GM23338 (cell line): ENCODE results near the gene NECTIN3. TPM values are rescaled to one million over a fixed set of nuclear protein-coding genes. Genes with fewer than 3 reads are reported as not detected.

Experiments
- ATAC-seq: fragments of 200-7000 bp; cut with Tn5 transposase; 3 replicates; pipeline ENCODE4 v1.9.1; 2020
- DNase-seq: peaks from one replicate; pipeline ENCODE4 v3.0.0-alpha.2; 2015; ENCODE audit warnings: low spot score
- H2AFZ ChIP-seq: fragments of 200-600 bp; sonication (generic); 2 replicates; pipeline ENCODE4 v1.8.0; 2016; ENCODE audit warnings: antibody characterized with exemption, mild to moderate bottlenecking, moderate library complexity
- H3F3A ChIP-seq: fragments of 200-600 bp; sonication (generic); replicated peaks from 2 replicates; pipeline ENCODE4 v1.8.0; 2017; ENCODE audit warnings: antibody characterized with exemption, mixed run types, low read depth
- H3K27ac ChIP-seq: fragments of 200-600 bp; sonication (generic); 2 replicates; pipeline ENCODE4 v1.6.1; 2016; ENCODE audit warnings: low read depth
- H3K27me3 ChIP-seq: fragments of 200-600 bp; sonication (generic); 2 replicates; pipeline ENCODE4 v1.8.0; 2016; ENCODE audit warnings: mild to moderate bottlenecking, mixed run types, moderate library complexity; ENCODE audit not compliant: insufficient read depth
- H3K36me3 ChIP-seq: fragments of 200-600 bp; sonication (generic); 2 replicates; pipeline ENCODE4 v1.8.0; 2016; ENCODE audit warnings: mild to moderate bottlenecking; ENCODE audit not compliant: insufficient read depth
- H3K4me1 ChIP-seq: fragments of 200-600 bp; sonication (generic); 2 replicates; pipeline ENCODE4 v1.8.0; 2016; ENCODE audit warnings: mild to moderate bottlenecking, moderate library complexity; ENCODE audit not compliant: insufficient read depth
- H3K4me2 ChIP-seq: fragments of 200-600 bp; sonication (generic); 2 replicates; pipeline ENCODE4 v1.7.1; 2017; ENCODE audit warnings: mixed run types
- H3K4me3 ChIP-seq: fragments of 200-600 bp; sonication (generic); 2 replicates; pipeline ENCODE4 v1.6.1; 2016; ENCODE audit warnings: mixed run types
- H3K79me2 ChIP-seq: fragments of 200-600 bp; sonication (generic); replicated peaks from 2 replicates; pipeline ENCODE4 v1.8.0; 2017; ENCODE audit warnings: mild to moderate bottlenecking; ENCODE audit not compliant: insufficient read depth
- H3K9me2 ChIP-seq: fragments of 200-600 bp; sonication (generic); 2 replicates; pipeline ENCODE4 v1.8.0; 2017; ENCODE audit not compliant: insufficient read depth
- H4K20me1 ChIP-seq: fragments of 200-600 bp; sonication (generic); replicated peaks from 2 replicates; pipeline ENCODE4 v1.8.0; 2017; ENCODE audit warnings: mild to moderate bottlenecking; ENCODE audit not compliant: insufficient read depth
- H3K27ac Mint-ChIP-seq: 2 replicates; pipeline ENCODE4 v1.8.0; 2020; ENCODE audit warnings: inconsistent platforms, mild to moderate bottlenecking, moderate library complexity, mixed read lengths
- H3K27me3 Mint-ChIP-seq: 3 replicates; pipeline ENCODE4 v1.8.0; 2022; ENCODE audit warnings: low read depth, mild to moderate bottlenecking, moderate library complexity, mixed read lengths, inconsistent platforms; ENCODE audit not compliant: insufficient read depth, poor library complexity
- H3K36me3 Mint-ChIP-seq: 3 replicates; pipeline ENCODE4 v1.8.0; 2021; ENCODE audit warnings: low read depth, mild to moderate bottlenecking, inconsistent platforms, moderate library complexity, mixed read lengths
- H3K4me1 Mint-ChIP-seq: 3 replicates; pipeline ENCODE4 v1.8.0; 2020; ENCODE audit warnings: mild to moderate bottlenecking, inconsistent platforms, mixed read lengths
- H3K4me3 Mint-ChIP-seq: 3 replicates; pipeline ENCODE4 v1.8.0; 2021; ENCODE audit warnings: moderate library complexity, mild to moderate bottlenecking, inconsistent platforms, mixed read lengths
- H3K9me3 Mint-ChIP-seq: 3 replicates; pipeline ENCODE4 v1.8.0; 2020; ENCODE audit warnings: moderate library complexity, mild to moderate bottlenecking, inconsistent platforms, mixed read lengths
- CREB1 ChIP-seq: fragments of 250-450 bp; sonication (Bioruptor Pico); IDR thresholded peaks from 2 replicates; pipeline ENCODE4 v1.5.0; 2020; ENCODE audit warnings: low read depth, mild to moderate bottlenecking, moderate library complexity
- CTCF ChIP-seq, 2 experiments: fragments of 200-600 bp in 1 of 2; sonication (generic) in 1 of 2; conservative IDR thresholded peaks; 2 replicates each; pipeline versions ENCODE4 v1.5.1 to v1.6.1; 2016 to 2017; ENCODE audit warnings: antibody characterized with exemption in 2 of 2, low read depth in 2 of 2, mild to moderate bottlenecking in 2 of 2, moderate library complexity in 1 of 2
- ETS1 ChIP-seq: IDR thresholded peaks from 2 replicates; pipeline ENCODE4 v1.6.1; 2016; ENCODE audit warnings: antibody characterized with exemption
- EZH2 ChIP-seq: fragments of 200-600 bp; sonication (generic); IDR thresholded peaks from one replicate; pipeline ENCODE4 v1.8.0; 2017; ENCODE audit warnings: antibody characterized with exemption, mild to moderate bottlenecking, low read depth; ENCODE audit not compliant: unreplicated experiment
- EZH2phosphoT487 ChIP-seq: fragments of 200-600 bp; sonication (generic); IDR thresholded peaks from one replicate; pipeline ENCODE4 v1.8.1; 2018; ENCODE audit warnings: antibody characterized with exemption; ENCODE audit not compliant: unreplicated experiment
- JUNB ChIP-seq: IDR thresholded peaks from one replicate; pipeline ENCODE4 v1.6.1; 2016; ENCODE audit warnings: antibody characterized with exemption; ENCODE audit not compliant: unreplicated experiment
- NANOG ChIP-seq: IDR thresholded peaks from 2 replicates; pipeline ENCODE4 v1.6.1; 2016; ENCODE audit warnings: antibody characterized with exemption, borderline replicate concordance
- POLR2AphosphoS5 ChIP-seq: IDR thresholded peaks from 2 replicates; pipeline ENCODE4 v1.6.1; 2016; ENCODE audit warnings: antibody characterized with exemption, low read depth
- REST ChIP-seq: IDR thresholded peaks from one replicate; pipeline ENCODE4 v1.6.1; 2018; ENCODE audit warnings: antibody characterized with exemption; ENCODE audit not compliant: unreplicated experiment
- STAT1 ChIP-seq: IDR thresholded peaks from one replicate; pipeline ENCODE4 v1.6.1; 2016; ENCODE audit warnings: antibody characterized with exemption; ENCODE audit not compliant: unreplicated experiment
- ZNF114 ChIP-seq: fragments of 250-450 bp; sonication (Bioruptor Pico); IDR thresholded peaks from 2 replicates; pipeline ENCODE4 v1.5.0; 2020; ENCODE audit warnings: mild to moderate bottlenecking, moderate library complexity
- ZNF331 ChIP-seq: fragments of 250-450 bp; sonication (Bioruptor Pico); IDR thresholded peaks from 2 replicates; pipeline ENCODE4 v1.5.0; 2020; ENCODE audit warnings: low read depth, mild to moderate bottlenecking, moderate library complexity
- ZNF462 ChIP-seq: fragments of 250-450 bp; sonication (Bioruptor Pico); IDR thresholded peaks from 2 replicates; pipeline ENCODE4 v1.5.0; 2020; ENCODE audit warnings: mild to moderate bottlenecking, moderate library complexity
- polyA plus RNA-seq: library from polyadenylated mRNA; unstranded; fragments of >200 nt; fragmentation: Nextera tagmentation; extraction: Ambion mirVana; gene quantifications from 2 replicates; pipeline ENCODE4 v1.2.1, GENCODE V29; 2016
- total RNA-seq: library from RNA; depleted of rRNA; stranded (reverse); fragments of >200 nt; shearing (Covaris generic); gene quantifications from 2 replicates; pipeline ENCODE4 v1.2.3, GENCODE V29; 2014

The NECTIN3 gene
- total and polyA plus RNA-seq, 2 experiments from 2014 or later = 16.0 to 48.2 TPM

GRCh38 chr3:111241960-111242359 lies 170.3 kb downstream of the NECTIN3 start:
- no peak overlapping the region for H3K4me3 Mint-ChIP-seq
- Histone ChIP-seq H3K79me2 (no peaks in the 10 kb centered on the region), H3K4me3 (no peak overlapping the region), H3K9me2 (peaks cover 6% of the 10 kb centered on the region), H3K4me2 (no peak overlapping the region), H3K4me1 (no peaks in the 10 kb centered on the region), H3K36me3 (no peaks in the 10 kb centered on the region), H2AFZ (no peak overlapping the region), H3K27ac (no peak overlapping the region), H4K20me1 (no peaks in the 10 kb centered on the region), H3F3A (no peaks in the 10 kb centered on the region), H3K27me3 (no peaks in the 10 kb centered on the region)
- TF ChIP-seq ZNF331 = no peak
- TF ChIP-seq EZH2phosphoT487 = no peak
- no peak for TF ChIP-seq NANOG
- no peak for TF ChIP-seq JUNB
- TF ChIP-seq CREB1 (CRISPR knock-in tag) = no peak
- no peak for TF ChIP-seq CTCF (conservative IDR thresholded peaks at IDR 0.05; ENCODE audit: low read depth in 2 of 2)
- no peak for TF ChIP-seq ETS1
- TF ChIP-seq ZNF114 (CRISPR knock-in tag) = no peak
- no peak for TF ChIP-seq POLR2AphosphoS5
- no peak for TF ChIP-seq STAT1
- no peak for TF ChIP-seq REST
- TF ChIP-seq ZNF462 = no peak
- TF ChIP-seq EZH2 = no peak
- H3K27me3 Mint-ChIP-seq = no peaks in the 10 kb centered on the region
- H3K9me3 Mint-ChIP-seq = peaks cover 19% of the 10 kb centered on the region
- ATAC-seq = no peak
- peaks cover 7% of the 10 kb centered on the region for H3K36me3 Mint-ChIP-seq
- H3K4me1 Mint-ChIP-seq = no peaks in the 10 kb centered on the region
- no peak overlapping the region for H3K27ac Mint-ChIP-seq
- no peak for DNase-seq
